Measurements from ENCODE around the gene NECAB2. TPM values are rescaled to one million over a fixed set of nuclear protein-coding genes. Genes with fewer than 3 reads are reported as not detected.

Gene NECAB2
- total RNA-seq, 1 donor from 2014 or later, result 12.6 TPM

DNA sequence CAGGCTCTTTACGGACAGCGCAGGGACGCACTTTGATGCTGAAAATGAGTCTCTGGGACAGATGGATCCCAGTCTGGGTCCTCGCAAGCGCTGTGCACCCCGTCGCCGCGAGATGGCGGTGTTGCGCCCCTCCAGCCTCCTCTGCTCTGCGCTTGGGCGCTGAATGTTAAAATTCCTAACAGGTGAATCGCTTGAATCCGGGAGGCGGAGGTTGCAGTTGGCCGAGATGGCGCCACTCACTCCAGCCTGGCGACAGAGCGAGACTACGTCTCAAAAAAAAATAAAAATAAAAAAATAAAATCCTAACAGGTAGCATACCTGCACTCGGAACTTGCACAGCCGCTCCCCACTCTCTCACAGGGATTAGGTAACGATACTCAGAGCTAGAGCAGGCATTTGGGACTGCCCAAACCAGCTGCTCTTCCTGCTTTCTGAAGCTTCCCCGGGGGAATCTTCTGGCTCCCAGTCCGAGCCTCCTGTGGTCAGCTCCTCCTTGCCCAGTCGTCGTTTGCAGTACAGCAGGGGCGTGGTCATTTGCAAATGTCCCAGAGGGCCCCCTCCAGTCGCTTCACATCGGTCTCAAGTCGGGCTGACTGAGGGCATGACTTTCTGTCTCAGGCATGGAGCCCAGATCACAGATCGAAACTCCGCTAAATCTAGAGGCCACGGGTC is 41.2 kb upstream of the NECAB2 start:
- no peak for TF ChIP-seq EZH2phosphoT487 (IDR thresholded peaks at IDR 0.05)
- peak; percentile 53 for TF ChIP-seq EZH2 (IDR thresholded peaks at IDR 0.05)
- TF ChIP-seq, protein P1, sequence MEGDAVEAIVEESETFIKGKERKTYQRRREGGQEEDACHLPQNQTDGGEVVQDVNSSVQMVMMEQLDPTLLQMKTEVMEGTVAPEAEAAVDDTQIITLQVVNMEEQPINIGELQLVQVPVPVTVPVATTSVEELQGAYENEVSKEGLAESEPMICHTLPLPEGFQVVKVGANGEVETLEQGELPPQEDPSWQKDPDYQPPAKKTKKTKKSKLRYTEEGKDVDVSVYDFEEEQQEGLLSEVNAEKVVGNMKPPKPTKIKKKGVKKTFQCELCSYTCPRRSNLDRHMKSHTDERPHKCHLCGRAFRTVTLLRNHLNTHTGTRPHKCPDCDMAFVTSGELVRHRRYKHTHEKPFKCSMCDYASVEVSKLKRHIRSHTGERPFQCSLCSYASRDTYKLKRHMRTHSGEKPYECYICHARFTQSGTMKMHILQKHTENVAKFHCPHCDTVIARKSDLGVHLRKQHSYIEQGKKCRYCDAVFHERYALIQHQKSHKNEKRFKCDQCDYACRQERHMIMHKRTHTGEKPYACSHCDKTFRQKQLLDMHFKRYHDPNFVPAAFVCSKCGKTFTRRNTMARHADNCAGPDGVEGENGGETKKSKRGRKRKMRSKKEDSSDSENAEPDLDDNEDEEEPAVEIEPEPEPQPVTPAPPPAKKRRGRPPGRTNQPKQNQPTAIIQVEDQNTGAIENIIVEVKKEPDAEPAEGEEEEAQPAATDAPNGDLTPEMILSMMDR (IDR thresholded peaks at IDR 0.05), result peak; percentile 98
- Histone ChIP-seq H3K4me3 (peak overlapping the region; percentile 46), H3F3A (ENCODE audit: low read depth) (peaks cover 12% of the 10 kb centered on the region), H3K36me3 (no peaks in the 10 kb centered on the region), H3K79me2 (ENCODE audit: low read depth) (no peaks in the 10 kb centered on the region), H3K4me2 (peak overlapping the region; percentile 84), H4K20me1 (ENCODE audit: low read depth) (no peaks in the 10 kb centered on the region), H3K27me3 (no peaks in the 10 kb centered on the region), H3K9me3 (ENCODE audit: low read depth) (no peaks in the 10 kb centered on the region), H2AFZ (replicated peaks) (peak overlapping the region; percentile 3), H3K9ac (no peak overlapping the region), H3K27ac (no peak overlapping the region), H3K4me1 (peaks cover 11% of the 10 kb centered on the region)
- Mint-ChIP-seq H3K36me3 (peaks cover 1% of the 10 kb centered on the region), H3K27me3 (ENCODE audit: insufficient read depth, low read depth) (peaks cover 9% of the 10 kb centered on the region), H3K9me3 (no peaks in the 10 kb centered on the region), H3K4me1 (peaks cover 22% of the 10 kb centered on the region), H3K27ac (no peak overlapping the region), H3K4me3 (peak overlapping the region; percentile 63)
- DNase-seq (ENCODE audit: low spot score), result peak; percentile 85

DNA sequence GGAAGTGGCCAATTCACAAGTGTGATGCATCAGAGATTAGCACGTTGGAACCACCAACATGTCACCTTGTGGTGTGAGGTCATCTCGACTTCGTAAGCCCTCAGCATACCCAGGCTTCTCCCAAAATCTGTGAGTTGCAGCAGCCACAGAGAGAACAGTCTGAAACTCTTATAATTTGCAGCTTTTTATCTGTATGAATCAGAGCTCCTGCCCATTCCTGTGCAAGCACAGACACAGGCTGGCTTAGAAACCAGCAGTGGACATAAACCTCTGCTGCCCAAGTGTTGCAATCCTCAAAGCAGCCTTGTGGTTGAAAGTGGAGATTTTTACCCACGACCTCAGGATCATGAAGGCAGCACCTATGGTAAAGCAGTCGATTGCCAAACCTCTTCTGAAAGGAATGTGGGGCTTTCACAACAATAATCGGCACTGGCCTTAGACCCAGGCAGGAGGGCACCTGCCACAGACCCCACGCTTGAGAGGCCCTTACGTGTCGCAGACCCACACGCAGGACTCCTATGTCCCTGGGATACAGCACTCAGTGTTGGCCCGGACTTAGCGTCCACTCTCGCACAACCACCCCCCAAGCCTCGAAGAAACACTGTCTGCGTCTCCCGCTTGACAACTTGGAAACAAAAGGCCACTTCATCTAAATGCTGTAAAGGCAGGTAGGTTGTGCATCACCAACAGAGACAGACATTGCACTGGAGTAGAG is 39.5 kb upstream of the NECAB2 start:
- no peak for DNase-seq (ENCODE audit: low spot score)
- Histone ChIP-seq H3K9me3 (ENCODE audit: low read depth) (no peaks in the 10 kb centered on the region), H3K36me3 (no peaks in the 10 kb centered on the region), H2AFZ (replicated peaks) (no peak overlapping the region), H3F3A (ENCODE audit: low read depth) (peaks cover 12% of the 10 kb centered on the region), H3K4me2 (no peak overlapping the region), H4K20me1 (ENCODE audit: low read depth) (no peaks in the 10 kb centered on the region), H3K4me3 (no peak overlapping the region), H3K79me2 (ENCODE audit: low read depth) (no peaks in the 10 kb centered on the region), H3K27ac (no peak overlapping the region), H3K27me3 (no peaks in the 10 kb centered on the region), H3K9ac (no peak overlapping the region), H3K4me1 (peaks cover 11% of the 10 kb centered on the region)
- Mint-ChIP-seq H3K36me3 (no peaks in the 10 kb centered on the region), H3K9me3 (no peaks in the 10 kb centered on the region), H3K27me3 (ENCODE audit: insufficient read depth, low read depth) (peaks cover 10% of the 10 kb centered on the region), H3K27ac (no peak overlapping the region), H3K4me1 (peaks cover 12% of the 10 kb centered on the region), H3K4me3 (no peak overlapping the region)
- TF ChIP-seq EZH2phosphoT487 (IDR thresholded peaks at IDR 0.05), result no peak

DNA sequence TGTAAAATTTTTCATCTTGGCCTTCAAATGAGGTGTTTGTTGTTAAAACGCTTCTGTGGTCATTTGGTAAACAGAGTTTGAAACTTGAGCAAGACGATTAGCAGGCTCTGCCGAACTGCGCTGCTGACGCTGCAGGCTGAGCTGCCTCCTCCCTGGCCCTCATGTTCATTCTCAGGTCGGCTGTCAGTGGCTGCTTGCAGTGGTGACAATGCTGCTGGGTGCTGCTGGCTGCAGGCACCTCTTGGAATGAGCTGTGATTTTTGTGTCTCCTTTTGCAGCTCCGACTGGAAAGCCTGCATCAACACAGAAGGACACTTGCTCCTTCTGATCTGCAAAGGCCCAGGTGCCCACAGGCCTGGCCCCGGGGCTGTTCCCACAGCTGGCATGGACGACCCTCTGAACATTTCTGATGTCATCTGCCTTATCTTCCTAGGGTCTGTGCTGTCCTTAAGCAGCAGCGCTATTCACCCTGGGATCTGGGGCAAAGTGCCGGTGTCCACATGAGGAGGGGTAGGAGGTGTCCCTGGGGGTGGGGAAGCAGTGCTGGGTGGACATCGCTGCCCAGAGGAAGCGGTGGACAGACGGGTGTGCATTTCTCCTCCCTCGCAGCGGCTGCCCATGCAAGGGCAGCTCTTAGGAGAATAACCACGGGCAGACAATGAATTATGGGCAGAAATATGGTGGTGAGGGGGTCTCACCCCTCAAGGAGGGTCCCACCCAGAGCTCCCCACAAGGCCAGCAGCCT is 38.1 kb upstream of the NECAB2 start:
- H3K4me1 ChIP-seq, result peaks cover 11% of the 10 kb centered on the region
- TF ChIP-seq EZH2 (IDR thresholded peaks at IDR 0.05) (no peak), EZH2phosphoT487 (IDR thresholded peaks at IDR 0.05) (no peak)
- TF ChIP-seq, protein P1 (IDR thresholded peaks at IDR 0.05), result no peak
- H3F3A ChIP-seq (ENCODE audit: low read depth), result peaks cover 12% of the 10 kb centered on the region
- H3K9ac ChIP-seq, result no peak overlapping the region
- H3K27ac ChIP-seq, result no peak overlapping the region
- no peaks in the 10 kb centered on the region for H3K79me2 ChIP-seq (ENCODE audit: low read depth)
- no peak overlapping the region for H3K4me2 ChIP-seq
- Mint-ChIP-seq H3K36me3 (no peaks in the 10 kb centered on the region), H3K4me3 (no peak overlapping the region), H3K9me3 (no peaks in the 10 kb centered on the region), H3K27ac (no peak overlapping the region), H3K4me1 (peaks cover 18% of the 10 kb centered on the region), H3K27me3 (ENCODE audit: insufficient read depth, low read depth) (peaks cover 16% of the 10 kb centered on the region)
- no peak overlapping the region for H3K4me3 ChIP-seq
- no peak for DNase-seq (ENCODE audit: low spot score)
- no peak overlapping the region for H2AFZ ChIP-seq (replicated peaks)
- no peaks in the 10 kb centered on the region for H3K36me3 ChIP-seq
- no peaks in the 10 kb centered on the region for H3K9me3 ChIP-seq (ENCODE audit: low read depth)
- H3K27me3 ChIP-seq, result no peaks in the 10 kb centered on the region
- no peaks in the 10 kb centered on the region for H4K20me1 ChIP-seq (ENCODE audit: low read depth)

Measured in neural progenitor cell (in vitro differentiated cells).